SIG-M5 treated with dmso at 0.1 percent for 504 hours (cell line): ENCODE data around the gene CCDC182.

Experiments
- DNase-seq: peaks from one replicate; lab custom pipeline; 2025; ENCODE audit not compliant: unreplicated experiment; lab: John Stamatoyannopoulos, UW

Gene CCDC182

DNA sequence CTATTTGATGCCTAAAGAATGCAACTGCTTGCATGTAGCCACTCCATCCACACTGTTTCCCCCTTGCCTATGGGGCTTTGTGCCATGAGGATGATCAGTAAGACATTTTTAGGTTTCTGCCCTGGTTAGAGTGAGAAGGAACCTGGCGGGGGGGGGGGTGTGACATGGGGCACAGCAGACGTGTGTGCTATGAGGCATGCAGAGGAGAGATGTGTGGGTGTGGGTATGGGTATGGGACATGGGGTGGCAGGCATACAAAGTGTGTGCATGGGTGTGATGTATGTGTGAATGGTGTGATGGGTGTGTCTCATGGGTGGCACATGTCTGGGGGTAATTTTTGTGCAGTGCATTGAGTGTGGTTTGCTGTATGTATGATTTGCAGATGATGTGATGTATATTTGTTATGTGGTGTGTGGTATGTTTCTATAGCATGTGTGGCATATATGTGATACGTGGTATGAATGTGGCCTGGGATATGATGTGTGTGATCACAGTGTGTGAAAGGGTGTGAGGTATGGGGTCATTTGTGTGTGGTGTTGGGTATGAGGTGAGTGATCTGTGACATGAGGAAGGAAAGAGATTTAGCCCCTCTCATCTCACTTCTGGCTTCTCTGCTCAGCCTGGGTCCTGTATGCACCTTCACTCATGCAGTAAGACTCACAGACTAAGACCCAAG lies 14.9 kb downstream of the CCDC182 start:
- no peak for DNase-seq

DNA sequence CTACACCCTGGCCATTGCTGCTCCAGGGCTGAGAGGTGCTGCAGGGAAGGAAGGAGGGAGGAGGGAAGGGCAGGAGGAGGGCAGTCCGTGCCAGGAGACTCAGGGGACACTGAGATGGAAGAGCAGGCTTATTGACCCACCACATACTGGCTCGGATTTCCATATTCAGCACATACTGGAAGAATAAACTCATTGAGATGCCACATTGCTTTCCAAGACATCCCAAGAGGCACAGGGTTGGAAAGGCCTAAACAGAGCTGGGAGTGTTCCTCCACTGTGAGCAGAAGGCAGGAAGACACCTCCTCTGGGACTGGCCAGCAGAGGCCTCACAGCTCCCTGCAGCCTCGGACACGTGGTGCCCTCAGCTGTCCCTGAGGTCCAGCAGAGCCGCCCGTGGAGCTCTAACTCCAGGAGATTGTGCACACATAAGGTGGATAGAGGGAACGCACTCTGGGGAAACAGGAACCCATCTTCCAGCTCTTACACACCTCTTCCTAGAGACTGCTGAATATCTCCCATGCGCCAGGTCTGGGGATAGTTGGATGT lies 17.4 kb downstream of the CCDC182 start:
- no peak for DNase-seq

DNA sequence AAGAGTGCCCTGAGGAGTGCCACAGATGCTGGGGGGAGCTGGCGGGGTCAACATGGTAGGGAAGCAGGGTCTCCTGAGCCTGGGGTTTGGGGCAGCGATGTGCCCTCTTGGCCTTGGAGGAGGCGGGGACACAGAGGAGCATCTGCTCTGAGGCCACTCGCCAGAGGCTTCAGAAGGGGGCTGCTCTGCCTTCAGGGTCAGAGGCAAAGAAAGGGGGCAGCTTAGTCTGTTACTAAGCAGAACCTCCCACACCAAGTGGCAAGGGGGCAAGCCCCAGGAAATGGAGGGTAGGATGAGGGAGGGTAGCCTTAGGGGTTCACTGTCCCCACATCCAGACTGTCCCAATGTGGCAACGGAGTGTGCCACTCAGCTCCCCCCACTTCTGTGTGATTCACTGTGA lies 18.3 kb downstream of the CCDC182 start:
- DNase-seq, result no peak

DNA sequence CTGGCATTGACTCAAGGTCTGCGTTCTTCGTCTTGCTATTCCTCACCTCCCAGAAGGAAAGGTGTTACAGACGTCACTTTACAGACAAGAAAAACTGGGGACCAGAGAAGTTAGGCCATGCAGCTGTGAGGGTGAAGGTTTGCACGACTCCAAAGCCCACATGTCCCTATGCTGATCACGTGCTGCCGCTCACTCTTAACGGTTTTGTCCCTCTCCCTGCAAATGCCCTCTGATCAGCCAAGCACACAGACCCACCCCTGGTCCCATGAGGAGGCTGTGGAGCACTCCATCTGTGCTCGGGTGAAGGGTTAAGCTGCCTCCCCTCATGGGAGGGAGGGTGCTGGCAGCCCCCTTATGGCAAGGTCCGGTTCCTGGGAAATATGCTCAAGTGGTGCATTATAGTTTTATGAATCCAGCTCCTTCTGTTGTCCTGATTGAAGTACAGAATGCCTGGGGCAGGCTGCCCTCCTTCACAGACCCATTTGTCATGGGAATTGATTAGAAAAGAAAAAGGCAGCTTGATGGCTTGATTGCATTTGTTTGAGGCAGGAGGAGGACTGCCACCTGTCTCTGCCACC lies 18.8 kb downstream of the CCDC182 start:
- no peak for DNase-seq

DNA sequence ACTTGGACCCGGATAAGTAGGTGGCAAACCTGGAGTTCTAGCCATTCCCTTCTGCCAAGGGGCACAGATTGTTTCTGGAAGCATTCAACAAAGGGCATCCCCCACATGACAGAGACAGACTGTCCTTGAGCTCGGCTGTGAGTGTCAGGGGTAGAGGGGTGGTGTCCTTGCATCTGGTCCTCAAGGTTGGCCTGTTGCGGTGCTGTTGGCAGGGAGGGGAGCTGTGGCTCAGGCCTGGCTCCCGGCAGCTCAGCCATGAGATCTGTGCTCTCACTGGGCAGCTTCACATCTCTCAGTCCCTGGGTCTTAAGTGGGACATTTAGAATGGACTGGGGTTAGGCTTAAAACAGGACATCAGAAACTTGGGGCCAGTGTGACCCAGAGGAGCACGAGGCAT lies 20.4 kb downstream of the CCDC182 start:
- no peak for DNase-seq

DNA sequence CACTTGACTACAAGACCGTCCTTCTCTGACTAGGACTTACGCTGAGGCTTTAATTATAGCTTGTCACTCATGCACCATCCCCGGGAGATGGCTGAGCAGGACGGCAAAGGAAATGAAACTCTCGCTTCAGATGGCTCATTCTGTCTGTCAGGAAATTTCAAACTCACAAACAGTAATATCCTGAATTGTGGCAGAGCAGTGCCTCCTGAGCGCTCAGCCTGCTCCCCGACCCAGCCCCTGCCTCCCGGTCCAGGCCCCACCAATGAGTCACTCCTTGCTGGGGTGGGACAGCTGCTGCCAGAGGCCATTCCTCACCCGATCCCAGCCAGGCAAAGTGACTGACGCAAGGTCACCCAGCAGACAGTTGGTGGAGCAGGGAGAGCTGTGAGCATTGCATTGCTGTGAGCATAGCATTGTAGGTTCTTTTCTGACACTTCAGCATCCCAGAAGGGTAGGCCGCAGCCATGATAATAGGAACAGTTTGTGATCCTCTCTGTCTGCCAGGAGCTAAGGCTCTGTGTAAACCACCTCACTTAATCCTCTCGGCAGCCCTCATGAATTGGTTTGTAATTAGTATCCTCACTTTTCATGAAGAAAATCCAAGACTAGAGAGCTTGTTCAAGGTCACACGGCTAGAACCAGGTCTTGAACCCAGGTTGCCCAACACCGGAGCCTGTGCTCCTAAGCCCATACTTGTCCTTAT lies 20.9 kb downstream of the CCDC182 start:
- peak; percentile 69 for DNase-seq

DNA sequence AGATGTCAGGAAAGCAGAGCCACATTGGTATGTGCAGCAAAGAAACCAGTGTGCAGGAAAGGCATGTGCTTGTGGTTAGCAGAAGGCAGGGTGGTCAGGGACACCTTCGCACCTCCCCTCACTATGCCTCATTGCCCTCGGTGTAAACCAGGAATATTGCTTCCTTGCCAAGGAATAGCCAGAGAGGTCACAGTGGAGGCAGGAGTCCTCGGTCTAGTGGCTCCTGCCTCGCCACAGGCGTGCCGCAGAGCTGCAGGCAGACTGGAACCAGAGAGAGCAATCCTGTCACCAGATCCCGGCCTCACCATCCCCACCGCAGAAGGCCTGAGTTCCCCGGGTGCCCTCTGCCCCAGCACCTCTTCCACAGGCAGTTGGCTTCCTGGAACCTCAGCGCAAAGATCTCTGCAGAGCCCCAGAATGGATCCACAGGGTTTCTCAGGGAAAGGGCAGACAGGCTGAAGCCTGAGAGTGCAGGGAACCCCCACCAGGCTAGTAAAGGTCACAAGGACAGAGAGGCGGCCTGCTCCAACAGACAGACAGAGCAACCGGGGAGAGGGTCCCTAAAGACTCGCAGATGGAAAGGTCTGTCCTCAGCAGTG lies 21.6 kb downstream of the CCDC182 start:
- no peak for DNase-seq

DNA sequence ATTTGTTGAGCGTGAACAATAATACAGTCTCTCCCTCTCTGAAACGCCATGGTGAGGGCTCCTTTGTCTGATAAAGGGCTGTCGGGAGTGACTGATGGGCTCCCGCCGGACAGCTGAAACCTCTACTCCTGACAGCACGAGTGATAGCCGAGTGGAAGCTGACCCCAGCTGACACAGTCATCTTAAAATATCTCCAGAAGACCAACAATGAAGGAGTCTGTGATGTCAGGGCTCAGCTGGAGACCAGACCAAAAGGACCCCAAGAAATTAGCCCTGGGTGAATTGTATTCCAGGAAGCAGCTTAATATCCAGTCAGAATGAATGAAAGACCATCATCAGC lies 22.4 kb downstream of the CCDC182 start:
- no peak for DNase-seq

DNA sequence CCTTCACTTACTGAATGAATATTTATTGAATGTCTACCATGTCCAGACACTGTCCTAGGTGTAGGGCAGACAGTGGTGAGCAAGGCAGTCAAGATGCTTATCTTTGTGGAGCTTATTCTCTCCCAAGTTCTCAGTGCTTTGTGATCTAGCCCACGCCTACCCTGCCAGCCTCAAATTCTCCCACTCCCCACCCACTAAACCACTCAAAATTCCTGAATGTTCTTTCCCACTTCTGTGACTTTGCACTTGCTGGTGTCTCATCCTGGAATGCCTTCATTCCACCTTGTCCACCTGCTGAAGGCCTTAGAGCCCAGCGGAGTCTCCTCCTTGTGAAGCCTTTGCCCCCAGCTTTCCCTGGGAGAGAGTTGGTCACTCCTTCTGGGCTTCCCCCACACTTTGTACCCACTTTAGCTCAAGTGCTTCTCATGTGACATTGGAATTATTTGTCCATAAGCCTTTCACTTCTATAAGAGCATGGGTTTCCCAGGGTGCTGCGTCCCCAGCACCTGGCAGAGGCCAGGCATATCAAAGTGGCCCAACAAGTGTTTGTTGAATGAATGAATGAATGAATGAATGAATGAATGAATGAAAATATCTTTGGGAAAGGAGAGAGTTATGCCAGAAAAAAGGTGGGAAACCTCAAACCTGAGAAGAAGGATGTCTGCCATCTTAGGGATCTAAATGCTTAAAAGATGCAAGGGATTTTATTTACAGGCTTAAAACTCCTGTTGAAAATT lies 23.0 kb downstream of the CCDC182 start:
- DNase-seq, result no peak

DNA sequence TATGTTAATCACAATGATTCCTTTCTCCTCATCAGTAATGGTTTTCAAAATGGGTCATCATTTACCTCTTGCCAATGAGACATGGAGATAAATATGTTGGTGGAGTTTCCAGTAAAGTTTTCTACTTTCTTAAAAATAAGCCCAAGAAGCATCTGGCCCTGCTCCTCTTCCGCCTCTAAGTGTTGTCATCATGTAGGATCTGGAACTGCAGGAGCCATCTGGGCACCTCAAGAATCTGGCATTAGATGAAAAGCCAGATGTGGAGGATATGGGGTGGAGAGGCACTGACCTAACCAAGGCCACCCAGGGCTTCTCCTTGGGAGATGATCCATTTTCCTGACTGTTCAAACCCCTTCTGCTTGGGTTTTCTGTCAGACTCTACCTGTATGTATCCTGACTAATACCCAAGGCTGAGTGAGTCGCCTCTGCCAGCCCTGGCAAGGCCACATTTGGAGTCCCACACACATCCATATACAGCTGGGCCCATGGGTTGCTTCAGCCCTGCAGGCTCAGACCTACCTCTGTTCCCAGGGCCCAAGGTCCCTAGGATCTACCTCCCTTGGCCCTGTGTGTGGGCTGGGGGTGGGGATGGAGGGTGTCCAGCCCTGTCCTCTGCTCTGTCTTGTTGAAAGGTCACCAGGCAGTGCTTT lies 24.6 kb downstream of the CCDC182 start:
- DNase-seq, result no peak

DNA sequence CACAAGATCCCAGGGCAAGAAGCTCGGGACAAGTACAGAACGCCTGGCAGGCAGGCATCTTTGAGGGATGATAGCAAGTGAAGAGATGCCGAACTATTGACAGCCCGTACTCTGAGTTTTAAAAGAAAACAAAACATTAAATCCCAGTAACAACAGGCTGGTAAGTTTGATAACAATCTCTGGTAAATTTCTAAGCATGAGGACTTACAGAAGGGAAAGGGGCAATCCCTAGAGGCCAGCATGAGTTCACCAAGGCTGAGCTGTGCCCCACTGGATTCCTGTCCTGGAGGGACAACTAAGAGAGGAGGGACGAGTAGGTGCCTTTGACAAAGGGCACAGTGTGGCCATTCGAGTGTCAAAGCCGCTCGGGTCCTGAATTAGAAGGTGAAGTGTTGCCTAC lies 26.2 kb downstream of the CCDC182 start:
- no peak for DNase-seq

DNA sequence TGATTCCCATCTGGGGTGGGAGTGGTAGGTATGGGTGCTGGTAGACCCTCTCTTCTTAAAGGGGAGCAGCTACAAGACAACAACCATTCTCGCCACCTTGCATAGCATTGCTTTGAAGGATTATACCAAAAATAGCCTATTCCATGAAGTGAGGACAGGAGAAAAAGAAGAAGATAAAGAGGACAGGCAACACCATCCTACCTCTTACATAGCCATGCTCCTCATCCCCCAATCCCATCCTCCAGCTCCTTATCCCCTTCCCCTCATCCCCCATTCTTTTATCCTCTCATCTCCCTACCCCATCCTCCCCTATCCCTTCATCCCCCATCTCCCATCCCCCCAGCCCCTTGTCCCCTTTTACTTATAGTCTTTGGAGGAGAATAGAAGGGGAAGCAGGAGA lies 29.1 kb downstream of the CCDC182 start:
- DNase-seq, result no peak

DNA sequence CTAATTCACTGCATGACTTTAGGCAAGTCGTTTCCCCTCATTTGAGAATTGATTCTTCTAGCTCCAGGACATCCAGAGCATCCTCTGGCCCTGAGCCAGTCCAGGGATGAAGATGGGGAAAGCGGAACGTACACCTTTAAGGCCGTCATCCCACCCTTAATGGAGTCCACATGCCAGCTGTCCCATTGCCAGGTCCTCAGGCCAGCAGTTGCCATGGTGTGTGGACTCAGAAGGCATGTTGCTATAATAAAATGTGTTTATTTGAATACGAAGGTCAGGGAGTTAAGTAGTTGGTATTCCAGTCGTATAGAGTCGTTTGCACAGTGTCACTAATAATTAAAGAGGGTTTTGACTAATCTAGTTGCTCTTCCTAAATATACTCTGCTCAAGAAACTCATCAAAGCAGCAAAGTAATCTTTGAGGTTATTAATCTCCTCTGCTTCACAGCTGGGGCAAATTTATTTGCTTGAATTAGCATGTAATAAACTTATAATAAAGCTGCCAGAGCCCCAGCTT lies 30.4 kb downstream of the CCDC182 start:
- DNase-seq, result no peak

DNA sequence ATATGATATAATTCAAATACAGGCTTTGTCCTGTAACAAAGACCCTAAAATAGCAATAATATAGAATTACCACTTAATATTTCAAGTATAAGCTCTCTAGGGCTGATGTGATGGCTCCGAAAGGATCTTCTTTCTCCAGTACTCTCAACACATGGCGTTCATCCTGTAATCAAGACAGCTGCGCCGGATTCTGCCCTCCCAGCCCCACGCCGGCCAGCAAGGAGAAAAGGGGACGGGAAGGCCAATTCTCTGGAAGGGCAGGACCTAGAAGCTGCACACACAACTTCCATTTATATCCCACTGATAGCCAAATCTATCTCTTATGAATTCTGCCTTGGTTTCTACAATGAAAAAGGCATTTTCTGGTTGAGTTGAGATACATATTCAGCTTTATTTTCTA lies 32.0 kb downstream of the CCDC182 start:
- no peak for DNase-seq

DNA sequence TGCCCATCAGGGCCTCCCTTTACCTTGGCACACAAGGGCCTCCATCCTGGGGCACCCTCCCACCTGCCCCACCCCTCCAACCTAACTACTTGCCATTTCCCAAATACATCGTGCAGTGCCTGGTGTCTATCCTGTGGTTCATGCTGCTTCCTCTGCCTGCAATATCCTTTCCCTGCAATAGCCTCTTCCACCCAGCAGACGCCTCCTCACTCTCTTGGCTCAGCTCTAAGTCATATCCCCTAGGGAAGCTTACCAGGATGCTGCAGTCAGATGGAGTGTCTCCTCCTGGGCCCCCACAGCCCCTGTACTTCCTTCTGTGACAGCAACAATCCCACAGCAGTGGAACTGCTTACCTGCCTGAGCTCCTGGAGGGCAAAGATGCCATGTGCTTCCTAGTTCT lies 36.7 kb downstream of the CCDC182 start:
- no peak for DNase-seq

DNA sequence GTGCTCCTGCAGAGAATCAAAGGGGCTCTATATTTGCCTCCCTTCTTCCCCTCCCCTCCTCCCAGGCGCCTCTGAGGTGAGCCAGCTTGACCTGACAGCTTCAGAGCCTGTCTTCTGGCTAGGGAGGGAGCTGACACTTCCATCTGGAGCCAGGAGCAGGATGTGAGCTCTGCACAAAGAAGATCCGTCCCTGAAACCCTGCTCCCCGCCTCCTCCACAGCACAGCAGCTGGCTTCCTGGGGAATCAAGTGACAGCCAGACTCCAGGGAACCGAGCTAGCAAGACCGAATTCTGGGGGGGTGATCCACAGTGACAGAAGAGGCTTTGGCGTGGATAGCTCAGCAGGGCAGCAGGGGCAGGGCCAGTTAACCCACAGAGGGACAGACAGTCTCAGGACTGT lies 37.2 kb downstream of the CCDC182 start:
- DNase-seq, result no peak

DNA sequence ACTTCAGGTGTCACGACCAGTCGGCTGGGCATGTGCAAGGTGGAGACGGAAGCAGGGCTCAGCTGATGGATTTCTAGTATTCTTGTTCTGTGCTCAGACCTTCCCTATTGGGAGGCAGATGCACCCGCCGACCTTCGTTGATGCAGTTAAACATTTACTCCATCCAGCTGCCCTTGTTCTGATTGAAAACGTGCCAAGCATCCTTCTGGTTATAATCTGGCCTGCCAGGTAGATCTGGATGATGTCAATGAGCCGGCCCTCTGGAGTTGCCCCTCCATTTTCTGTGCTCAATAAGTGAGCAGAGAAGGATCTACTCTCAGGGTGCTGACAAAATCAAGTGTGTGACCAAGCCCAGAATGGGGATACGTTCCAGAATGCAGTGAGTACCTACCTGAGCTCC lies 38.3 kb downstream of the CCDC182 start:
- no peak for DNase-seq

DNA sequence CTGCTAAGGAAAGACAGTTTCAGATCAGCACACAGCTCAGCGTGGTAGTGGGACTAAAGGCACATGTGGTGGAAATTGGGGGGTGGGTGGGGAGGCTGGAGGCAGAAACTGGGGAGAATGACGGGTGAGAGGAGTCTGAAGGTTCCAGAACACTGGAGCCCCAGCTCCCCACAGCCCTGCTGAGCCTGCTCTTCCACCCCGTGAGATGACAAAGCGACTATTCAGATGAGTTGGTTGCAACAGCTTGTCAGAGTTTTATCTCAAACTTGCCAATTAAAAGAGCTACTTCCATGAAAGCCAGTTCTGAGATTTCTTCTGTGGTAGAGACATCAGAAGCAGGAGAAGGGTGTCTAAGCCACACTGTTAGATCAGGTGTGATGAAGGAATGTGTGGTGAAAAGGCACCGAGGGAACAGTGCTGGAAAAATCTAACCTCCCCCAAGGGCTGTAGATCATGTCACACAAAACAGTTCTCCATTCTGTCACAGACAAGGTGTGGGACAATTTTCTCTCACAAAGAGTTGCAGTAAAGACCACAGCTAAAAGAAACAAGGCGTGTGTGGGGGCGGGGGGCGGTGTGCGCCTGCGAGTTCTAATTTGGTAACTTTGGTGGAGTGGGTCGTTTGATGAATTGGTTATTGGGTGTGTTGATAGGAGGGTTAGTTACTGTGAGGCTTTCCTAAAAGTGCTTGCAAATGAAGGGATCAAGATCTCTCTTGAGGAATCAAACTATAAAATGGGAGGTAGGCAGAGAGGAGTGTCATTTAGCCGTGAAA lies 39.0 kb downstream of the CCDC182 start:
- DNase-seq, result no peak

DNA sequence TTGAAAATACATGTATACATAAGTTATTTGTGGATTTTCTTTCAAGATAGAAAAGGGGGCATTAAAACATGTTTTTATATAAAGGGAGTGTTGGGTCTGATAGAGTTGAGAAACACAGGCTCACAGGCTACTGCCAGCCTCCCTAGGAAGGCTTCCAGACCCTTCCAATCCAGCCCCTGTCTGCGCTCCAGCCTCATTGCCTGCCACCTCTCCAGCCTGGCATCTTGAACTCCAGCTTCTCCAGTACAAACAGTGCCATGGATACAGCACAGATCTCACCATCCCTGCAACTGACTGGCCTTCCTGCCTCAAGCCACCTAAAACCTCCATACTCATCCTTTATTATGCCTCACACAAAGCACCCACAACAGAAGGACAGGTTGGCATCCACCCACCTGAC lies 40.7 kb downstream of the CCDC182 start:
- no peak for DNase-seq

DNA sequence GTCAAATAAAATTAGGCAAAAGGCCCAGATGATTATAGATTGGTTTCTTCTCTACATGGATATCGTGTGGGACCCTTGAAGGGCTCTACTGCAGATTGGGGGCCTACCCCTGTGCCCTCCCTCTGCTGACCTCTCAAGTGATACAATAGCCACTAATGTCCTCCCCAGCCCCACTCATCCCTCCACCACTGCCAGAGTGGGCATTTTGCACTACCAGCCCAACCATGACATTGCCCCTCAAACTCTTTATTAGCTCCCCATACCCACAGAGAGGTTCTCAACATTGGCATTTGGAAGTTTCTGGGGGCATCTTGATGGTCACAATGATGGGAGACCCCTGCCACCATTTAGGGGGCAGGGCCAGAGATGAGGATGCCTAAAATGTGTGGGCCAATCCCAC lies 41.8 kb downstream of the CCDC182 start:
- no peak for DNase-seq
